Kasumi-1 (cell line): ENCODE measurements around the gene HJURP.

Experiments
- DNase-seq, 2 experiments: peaks; one replicate each; lab custom pipeline; 2025; lab: John Stamatoyannopoulos, UW

Gene HJURP

DNA sequence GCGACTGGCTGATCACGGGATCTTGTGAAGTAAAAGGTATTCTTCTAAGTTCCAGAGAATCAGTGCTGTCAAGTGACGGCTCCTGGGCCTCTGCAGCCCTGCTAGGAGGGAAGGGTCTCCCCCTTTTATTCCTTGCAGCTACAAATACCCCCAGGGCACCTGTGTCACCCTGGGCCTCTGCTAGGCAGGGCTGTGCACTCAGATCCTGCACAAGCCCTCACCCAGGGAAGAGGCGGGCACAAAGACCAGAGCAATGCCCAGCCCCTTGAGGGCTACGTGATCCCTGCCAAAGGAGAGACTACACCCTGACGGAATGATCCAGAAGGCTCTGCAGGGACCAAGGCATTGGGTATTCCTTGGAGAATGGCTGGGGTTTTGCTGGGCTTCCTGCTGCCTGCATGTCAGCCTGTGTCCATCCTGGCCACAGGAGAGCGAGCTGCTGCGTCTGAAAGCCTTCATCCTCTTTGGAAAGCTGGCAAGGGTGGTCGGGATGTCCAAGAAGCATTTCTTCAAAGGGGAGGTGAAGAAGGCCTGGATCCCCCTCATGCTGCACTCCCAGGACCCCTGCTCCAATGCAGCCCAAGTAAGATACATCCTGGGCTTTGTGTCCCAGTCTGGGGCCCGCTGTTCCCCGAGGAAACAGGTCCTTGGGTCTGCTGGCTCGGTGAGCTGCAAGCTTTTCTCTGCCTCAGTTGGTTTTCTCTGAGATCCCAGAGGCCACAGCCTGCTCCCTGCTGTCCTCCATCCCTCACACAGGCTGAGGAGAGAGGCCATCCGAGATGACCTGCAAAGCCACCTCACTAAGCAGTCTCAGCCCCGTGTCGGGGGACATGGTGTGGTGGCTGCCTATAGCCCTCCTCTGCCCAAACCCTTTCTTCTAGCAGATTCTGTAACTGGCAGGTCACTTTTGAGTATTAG, 24.9 kb downstream of the HJURP start:
- DNase-seq = no peak

DNA sequence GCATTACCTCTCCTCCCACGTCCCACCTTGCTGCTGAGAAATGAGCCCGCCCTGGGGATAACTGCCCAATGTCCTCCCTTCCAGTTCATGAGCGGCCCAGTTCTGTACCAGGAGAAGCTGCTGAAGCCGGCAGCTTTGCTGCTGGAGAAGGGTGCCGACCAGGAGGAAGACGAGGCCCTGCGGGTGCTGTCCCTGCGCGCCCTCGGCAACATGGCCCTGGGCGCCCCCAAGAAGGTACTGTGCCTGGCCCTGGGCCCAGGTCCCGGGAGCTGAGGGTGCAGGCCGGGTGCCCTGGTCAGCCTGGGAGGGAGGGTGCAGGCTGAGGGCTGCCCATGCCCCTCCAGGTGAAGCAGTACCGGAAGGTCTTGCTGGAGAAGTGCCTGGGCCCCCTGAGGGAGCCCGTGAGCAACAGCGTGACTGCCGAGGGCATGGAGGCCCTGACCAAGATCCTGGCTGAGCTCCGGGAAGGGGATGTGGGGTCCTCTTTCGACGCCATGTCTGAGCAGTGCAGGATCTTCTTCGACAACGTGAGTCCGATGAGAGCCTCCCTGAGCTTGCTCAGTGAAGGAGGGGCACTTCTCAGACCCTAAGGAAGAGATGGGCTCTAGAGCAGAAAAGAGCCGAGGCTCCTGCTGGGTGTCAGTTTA, 25.7 kb downstream of the HJURP start:
- DNase-seq = no peak

DNA sequence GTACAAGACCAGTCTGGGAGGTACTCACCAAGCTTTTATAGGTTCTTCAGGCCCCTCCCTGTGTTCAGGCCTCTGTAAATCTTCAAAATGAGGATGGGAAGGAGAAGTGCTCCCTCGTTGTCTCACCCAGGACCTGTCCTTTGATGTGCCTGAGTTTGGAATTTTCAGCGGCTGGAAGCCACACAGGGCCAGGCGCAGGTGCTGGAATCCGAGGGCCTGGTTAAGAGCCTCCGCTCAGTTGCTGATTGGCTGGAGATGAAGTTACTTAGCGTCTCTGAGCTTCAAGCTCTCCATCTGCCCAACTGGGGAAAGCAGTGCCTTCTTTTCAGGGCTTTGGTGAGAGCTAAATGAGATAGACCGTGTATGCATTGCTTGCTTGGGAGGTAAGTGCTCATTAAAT, 30.0 kb downstream of the HJURP start:
- no peak for DNase-seq

DNA sequence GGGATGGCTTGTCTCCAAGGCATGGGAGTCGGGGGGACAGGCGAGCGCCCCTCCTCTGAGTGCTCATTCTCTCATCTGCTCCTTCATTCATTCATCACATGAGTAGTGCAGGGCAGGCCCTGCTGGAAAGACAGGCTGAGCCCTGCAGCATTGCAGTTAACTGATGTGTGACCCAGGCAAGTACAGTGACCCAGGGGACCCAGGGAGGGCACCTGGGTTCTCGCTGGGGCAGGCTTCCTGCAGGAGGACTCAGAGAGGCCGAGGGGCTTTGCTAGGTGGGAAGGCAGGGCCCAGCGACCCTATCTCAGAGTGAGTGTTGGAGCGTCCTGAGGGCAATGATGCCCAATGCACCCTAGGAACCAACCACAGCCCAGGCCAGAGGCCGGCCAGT, 30.6 kb downstream of the HJURP start:
- no peak for DNase-seq

DNA sequence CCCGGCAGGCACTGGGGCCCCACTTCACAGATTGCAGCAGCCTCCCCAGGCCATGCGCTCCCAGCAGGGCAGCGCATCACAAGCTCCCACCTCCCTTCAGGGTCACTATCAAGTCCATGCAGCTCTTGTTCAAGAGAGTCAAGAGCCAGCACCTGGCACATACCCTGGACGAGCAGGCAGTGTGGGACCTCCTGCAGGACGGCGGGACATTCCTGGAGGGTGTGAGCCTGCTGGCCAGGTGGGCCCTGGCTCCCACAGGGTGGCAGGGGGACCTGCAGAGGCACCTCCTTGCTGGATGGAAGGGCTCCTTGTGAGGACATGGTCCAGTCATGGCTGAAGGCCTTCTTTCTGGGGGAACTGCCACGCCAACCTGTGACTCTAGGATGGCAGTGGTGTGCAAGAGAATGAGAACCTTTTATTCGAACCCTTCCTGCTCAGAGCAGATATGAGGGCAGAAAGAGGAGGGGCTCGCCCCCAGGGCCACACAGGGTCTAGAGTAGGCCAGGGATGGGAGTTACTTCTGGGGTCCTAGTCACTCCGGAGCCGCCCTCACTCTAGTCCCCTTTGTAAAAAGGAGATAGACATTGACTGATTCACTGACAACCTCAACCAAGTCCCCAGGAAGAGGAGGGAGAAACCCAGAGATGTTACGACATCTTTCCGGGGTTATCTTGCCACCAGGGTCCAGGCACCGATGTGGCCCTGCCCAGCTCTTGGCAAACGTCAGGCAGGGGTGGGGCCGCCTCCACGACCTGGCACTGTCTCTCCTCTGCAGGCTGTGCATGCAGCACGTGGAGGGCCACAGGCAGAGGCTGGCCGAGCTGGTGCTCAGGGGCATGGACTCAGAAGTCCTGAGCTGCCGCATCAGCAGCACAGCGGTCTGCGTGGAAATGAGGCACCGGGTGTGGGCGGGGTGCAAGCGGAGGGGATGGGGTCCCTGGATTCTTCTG, 31.3 kb downstream of the HJURP start:
- DNase-seq = no peak

DNA sequence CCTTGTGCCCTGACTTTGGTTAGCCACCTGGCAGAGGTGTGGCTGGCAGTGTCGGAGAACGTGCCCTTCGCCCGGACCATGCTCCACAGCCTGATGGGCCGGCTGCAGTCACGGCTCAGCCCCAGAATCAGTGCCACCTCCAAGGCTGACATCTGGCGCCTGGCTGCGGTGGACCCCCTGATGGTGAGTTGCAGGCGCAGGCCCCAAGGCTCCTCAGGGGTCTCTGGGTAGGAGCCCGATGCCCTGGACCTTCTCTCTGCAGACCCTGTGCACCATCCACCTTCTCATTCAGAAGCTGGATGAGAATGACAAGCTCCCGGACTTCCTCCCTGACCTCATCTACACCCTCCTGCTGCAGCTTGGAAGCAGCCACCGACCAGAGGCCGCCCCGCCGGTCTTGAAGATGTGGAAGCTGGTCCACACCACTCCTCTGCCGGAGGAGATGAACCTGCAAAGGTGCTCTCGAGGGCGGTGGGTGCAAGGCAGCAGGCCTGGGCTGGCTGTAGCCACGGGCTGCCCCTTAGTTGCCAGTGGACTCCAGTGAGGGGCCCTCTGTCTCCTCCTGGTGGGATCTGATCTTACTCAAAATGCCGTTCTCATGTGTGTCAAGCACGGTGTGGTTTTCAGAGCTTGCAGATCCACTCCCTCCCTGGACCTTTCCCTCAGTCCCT, 32.1 kb downstream of the HJURP start:
- no peak for DNase-seq

DNA sequence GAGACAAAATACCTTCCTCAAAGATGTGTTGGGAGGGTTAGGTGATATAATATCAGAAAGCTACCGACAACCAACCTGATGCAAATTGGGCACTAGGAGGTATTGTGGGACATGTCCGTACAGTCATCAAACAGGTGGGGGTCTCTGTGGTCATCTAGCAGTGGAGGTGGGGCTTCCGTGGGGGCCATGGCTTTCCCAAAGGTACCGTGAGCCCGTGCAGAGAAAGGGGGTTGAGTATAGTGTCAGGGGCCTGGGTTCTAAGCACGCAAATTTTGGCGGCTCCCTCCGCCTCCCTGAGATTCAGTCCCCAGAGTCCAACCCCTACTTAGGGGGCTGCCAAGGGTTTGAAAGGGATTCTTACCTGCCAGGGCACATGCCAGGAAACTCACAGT, 32.6 kb downstream of the HJURP start:
- no peak for DNase-seq

DNA sequence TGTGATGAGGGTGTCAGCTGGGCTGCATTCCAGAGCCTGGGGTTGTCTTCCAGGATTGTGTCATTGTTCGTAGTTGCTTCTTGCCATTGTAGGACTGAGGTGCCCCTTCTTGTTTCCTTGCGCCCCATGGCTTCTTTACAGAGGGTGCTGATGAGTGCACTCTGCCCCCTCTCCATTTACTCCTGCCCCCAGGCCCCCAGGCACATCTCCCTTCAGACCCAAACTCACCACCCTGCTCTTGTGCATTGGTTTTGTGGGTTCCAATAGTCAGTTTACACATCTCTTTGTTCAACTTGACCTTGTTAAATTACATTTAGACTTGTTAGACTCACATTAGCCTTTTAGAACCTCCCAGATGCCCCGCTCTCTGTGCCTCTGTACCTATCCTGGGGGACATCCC, 33.1 kb downstream of the HJURP start:
- no peak for DNase-seq

DNA sequence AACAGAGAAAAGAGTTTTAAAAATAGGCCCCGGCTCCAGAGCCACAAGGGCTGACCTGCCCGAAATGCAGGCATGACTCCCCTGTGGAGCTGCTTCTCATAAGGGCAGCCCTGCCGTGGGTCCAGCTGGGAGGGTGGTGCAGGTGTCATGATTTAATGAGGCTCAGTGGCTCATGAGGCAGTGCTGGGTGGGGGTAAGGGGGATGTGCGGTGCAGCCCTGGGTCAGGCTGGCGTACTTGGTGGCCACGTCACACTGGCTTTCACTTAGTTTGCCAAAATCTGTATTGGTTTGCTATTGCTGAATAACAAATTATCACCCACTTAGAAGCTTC, 33.6 kb downstream of the HJURP start:
- DNase-seq = no peak

DNA sequence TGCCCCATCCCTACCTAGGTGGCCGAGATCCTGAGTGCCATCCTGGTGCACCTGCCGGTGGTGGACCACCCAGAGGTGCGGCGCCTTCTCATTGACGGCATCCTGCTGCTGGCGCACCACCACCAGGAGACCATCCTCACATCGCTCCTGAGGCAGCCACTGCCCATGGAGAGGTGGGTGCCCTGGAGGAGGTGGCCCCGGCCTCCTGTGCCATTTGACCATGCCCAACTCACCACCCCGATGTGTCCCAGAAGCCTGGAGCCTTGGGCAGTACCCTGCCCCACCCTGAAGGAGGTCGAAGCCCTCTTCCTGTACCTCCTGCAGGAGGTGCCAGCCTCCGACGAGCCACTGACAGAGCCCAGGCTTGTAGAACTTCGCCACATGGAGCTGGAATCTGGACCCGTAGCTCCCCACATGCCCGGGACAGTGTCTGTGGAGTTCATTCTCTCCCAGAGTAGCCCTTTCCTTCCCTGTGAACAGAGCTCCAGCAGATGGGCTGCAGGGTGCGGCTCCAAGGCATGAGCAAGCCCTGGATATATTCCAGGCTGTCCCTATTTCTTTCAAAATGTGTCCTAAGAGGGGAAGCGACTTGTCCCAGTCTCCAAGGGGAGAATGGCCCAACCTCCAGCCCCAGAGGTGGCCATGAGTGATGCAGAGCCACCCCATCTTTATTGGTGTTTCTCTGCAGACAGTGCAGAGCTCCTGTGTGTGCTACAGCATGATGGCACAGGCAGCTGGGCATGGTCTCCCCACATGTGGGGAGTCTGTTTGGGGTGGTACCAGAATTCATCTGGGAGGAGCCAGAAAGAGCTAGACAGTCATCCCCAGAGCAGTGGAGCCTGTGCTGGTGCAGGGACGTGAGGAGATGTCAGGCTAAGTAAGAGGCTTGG, 34.2 kb downstream of the HJURP start:
- no peak for DNase-seq

DNA sequence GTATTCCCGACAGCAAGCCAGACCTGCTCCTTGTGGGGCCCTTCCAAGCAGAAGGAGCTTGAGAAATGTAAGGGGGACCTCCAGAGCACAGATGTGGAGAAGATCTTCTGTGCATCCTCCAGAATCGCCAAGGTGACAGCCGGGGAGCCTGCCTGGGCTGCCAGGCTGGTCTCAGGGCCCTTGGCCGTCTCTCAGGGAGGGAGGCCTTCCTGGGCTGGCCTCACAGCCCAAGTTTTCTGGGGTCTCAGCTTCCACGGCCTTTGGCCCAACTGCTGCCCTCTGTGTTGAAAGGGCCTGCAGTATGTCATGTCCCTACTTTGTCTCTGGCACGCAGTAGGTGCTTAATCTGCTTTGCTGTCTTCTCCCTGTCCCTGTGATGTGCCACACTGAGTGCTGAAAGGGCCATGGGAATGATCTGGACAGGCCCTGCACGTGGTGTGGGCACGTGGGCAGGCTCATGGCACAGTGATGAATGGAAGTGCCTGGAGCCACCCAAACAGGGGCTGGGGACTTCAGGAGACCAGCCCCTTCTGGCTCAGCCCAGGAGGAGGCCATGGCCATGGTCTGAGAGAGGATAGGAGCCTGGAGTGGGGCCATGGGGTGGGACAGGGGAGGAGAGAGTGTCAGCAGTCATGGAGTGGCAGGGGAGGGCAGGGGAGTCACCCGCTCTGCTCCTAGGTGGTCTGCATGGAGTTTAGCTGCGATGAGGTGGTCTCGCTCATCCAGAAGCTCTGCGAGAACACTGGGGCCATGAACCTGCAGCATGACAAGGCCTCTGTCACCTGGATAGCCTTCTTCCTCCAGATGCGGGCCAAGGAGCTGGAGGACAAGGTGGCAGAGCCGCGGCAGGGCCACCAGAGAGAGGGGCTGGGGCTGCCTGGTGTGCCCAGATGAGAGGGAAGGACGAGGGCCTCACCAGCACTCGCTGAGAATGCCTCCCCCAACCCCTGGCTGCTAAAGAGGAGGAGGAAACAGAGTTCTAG, 35.4 kb downstream of the HJURP start:
- DNase-seq = no peak

DNA sequence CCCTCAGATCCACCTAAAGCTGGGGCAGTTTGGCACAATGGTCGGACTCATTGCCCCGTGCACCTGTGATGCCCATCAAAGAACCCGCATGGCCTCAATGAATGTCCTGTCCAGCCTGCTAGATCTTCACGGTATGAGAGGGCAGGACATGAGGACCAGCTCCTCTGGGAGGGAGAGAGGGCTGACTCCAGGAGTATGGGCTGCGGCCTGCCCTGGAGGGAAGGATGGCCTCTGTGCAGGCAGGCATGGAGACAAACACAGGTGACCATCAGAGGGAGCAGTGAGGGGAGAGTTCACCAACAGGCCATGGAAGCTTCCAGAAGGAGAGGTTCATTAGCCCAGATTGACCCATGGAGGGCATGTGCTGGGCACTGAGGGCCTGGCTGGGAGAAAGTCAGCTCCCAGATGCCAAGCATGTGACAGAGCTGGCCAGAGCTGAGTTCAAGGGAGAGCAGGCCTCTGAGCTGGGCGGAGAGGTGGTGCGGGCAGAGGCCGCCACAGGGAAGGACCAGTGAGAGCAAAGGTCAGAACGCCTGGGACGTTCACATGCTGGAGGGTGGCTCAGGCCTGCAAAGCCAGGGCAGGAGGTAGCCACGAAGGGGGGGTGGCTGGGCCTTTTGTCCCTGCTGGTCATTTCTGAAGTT, 36.2 kb downstream of the HJURP start:
- DNase-seq = no peak

DNA sequence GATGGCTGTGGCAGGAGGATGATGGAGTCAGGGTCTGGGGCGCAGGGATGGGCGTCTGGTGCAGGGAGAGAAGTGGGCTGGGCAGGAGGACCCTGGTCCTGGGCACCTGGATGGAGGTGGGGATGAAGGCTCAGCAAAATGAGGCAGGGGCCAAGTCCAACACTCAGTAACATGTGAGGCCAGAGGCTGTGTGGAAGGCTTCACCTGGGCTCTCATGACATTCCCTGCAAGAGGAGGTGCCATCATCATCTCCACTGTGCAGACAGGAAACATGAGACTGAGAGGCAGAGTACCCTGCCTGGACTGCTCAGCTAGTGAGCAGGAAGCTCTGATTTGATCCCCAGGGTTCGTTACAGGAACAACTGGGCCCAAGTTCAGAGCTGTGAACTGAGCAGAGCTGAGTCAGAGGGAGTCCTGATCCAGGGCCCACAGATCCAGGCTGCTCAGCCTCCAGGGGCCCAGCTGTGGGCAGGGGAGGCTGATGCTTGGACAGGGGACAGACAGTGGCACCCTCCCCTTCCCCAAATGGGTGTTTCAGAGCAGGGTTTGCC, 36.9 kb downstream of the HJURP start:
- no peak for DNase-seq

DNA sequence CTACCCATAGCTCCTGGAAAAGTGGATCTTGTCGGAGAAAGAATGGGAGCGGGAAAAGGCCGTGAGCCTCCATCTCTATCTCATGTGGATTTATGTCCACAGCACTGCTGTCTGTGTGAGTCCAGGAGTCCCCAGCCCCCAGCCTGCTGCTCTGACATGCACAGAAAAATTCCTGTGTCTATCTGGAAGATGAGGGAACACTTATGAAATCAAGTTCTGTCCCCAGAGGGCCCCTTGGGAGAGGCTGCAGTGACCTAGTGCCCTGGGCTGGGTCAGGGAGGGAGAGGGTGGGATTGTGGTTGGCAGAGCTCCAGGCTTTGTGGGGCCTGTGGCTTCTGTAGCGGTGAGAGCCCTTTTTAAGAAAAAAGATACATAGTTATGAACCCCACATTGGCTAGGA, 37.6 kb downstream of the HJURP start:
- DNase-seq = no peak

DNA sequence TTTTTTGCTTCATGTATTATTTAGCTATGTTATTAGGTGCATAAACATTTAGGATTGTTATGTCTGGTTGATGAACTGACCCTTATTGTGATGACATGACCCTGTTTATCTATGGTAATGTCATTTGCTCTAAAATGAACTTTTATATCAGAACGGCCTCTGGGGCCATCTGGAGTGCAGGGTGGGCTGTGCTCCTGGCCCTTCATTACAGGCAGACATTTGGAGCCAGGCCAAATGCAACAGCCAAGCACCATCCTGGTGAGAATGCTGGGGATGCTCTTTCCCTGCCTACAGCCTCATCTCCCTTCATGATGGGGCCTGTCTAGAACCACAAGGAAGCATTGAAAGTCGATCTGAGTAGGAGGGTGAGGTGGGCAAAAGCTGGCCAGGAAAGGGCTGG, 38.0 kb downstream of the HJURP start:
- no peak for DNase-seq

DNA sequence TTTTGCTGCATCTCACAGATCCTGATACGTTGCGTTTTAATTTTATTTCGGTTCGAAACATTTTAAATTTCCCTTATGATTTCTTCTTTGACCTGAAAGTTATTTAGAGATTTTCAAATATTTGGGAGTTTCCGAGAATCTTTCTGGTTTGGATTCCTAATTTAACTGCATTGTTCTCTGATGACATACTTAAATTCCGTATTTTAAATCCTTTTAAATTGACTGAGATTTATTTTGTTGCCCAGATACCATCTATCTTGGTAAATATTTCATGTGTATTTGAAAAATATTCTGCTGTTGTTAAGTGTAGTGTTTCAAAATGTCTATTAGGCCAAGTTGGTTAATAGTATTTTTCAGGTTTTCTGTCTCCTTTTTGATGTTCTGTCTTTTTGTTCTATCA, 38.5 kb downstream of the HJURP start:
- no peak for DNase-seq

DNA sequence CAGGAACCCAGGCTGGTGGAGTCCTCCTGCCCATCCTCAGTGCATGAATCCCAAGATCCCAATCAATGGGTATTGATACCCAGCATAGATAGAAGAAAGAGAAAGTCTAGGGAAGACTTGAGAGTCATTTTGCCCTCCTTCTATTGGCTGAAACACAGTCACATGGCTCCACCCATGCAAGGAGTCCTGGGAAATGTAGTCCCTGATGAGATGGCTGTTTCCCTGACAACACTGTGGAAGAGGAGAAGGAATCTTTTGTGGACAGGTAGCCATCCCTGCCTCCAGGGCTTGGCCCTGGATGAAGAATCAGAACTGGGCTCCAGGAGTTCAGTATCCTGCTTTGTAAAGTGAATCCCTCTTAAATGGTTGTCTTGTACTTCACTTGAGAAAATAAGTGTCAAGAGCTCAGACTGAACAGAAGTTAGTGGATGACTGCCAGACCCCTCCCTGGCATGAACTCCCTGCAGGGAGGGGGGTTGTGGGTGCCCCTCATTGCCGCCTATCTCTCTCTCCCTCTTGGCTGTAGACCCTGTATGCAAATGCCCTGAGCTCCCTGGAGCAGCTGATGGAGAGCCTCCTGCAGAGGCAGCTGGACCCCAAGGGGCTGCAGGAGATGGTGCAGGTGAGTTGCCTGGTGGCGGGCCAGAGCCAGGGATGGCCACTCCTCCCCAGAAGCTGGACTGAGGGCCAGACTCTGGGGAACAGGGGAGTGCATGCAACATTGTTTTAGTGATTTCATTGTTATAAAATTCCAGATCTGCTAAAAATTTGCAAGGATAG, 40.1 kb downstream of the HJURP start:
- DNase-seq = no peak
